ENCODE measurements around the gene MAML2.

- no peak for TF ChIP-seq HNRNPLL (IDR thresholded peaks at IDR 0.05; ENCODE audit: low read depth, low read length, poor library complexity, severe bottlenecking)
- no peak for TF ChIP-seq PTBP1 (IDR thresholded peaks at IDR 0.05; ENCODE audit: low read depth, low read length)
- TF ChIP-seq WHSC1 (IDR thresholded peaks at IDR 0.05; ENCODE audit: low read length): no peak
- TF ChIP-seq NR2C2 (CRISPR knock-in tag; IDR thresholded peaks at IDR 0.05): no peak
- TF ChIP-seq NR2C2 (tag; IDR thresholded peaks at IDR 0.05): no peak
- no peak for TF ChIP-seq HOMEZ (CRISPR knock-in tag; IDR thresholded peaks at IDR 0.05)
- TF ChIP-seq ZNF408 (CRISPR knock-in tag; IDR thresholded peaks at IDR 0.05; ENCODE audit: low read depth): no peak
- peak in 1 of 2 experiments; percentile 82; a peak in 2 of 4 replicates for TF ChIP-seq RCOR1 (IDR thresholded peaks at IDR 0.05; ENCODE audit: borderline replicate concordance in 1 of 2, low read depth in 2 of 2, low read length in 2 of 2)
- TF ChIP-seq ZNF212 (CRISPR knock-in tag; IDR thresholded peaks at IDR 0.05): no peak
- TF ChIP-seq ZMIZ1 (IDR thresholded peaks at IDR 0.05; ENCODE audit: low read depth in 2 of 2, low read length in 2 of 2): no peak
Observed at GRCh38 chr11:95937358-95937757, 405.6 kb downstream of the MAML2 start.

All from K562 (cell line).